ENCODE data around the gene LIX1L. TPM values are rescaled to one million over a fixed set of nuclear protein-coding genes. Genes with fewer than 3 reads are reported as not detected.

Gene LIX1L
- total and polyA plus RNA-seq, 4 experiments from 2014 or later, result 35.3 to 66.1 (median 50.1) TPM

GRCh38 chr1:145956361-145956760, 1.5 kb downstream of the LIX1L start:
- POLR2A ChIA-PET (ENCODE audit: partially characterized antibody), result interaction anchor here (1.1 to 17.4 kb wide), 7 partner anchors 13 to 98 kb away, joined by 3 to 444 read pairs (median 49); partner anchors contain the start of genes PEX11B, PIAS3, RBM8A and TXNIP
- H3K4me3 ChIP-seq (ENCODE audit: low read length in 2 of 2), result peak overlapping the region; percentile 31 to 63
- H3K27me3 ChIP-seq (ENCODE audit: insufficient read depth, low read length), result no peaks in the 10 kb centered on the region
- peak overlapping the region; percentile 89 to 99 (median 96) for H3K4me3 Mint-ChIP-seq
- H3K4me1 ChIP-seq (ENCODE audit: insufficient read depth, low read length), result peaks cover 72% of the 10 kb centered on the region
- intact Hi-C loops (cut with micrococcal nuclease), result loop anchor here (5.0 kb wide), 1 partner anchor 39 kb away; the partner anchor contains the start of gene PEX11B
- H3K27ac ChIP-seq (ENCODE audit: low read depth, low read length), result peak overlapping the region; percentile 81
- CTCF ChIA-PET (ENCODE audit: partially characterized antibody), result interaction anchor here (2.0 to 3.5 kb wide), 2 partner anchors 23 to 24 kb away, joined by 14 to 30 read pairs; no protein-coding TSS in a partner anchor
- H3K36me3 Mint-ChIP-seq, result peaks cover 10 to 19% of the 10 kb centered on the region in 2 donors
- DNase-seq, result no peak
- H3K36me3 ChIP-seq (ENCODE audit: insufficient read depth, low read length), result no peaks in the 10 kb centered on the region
- peaks cover 59 to 87% (median 72%) of the 10 kb centered on the region in 4 donors for H3K4me1 Mint-ChIP-seq
- H3K9me3 Mint-ChIP-seq, result no peaks in the 10 kb centered on the region
- no peaks in the 10 kb centered on the region for H3K27me3 Mint-ChIP-seq
- H3K27ac Mint-ChIP-seq, result peak overlapping the region; percentile 89 to 99 (median 97)
- no peaks in the 10 kb centered on the region for H3K9me3 ChIP-seq (ENCODE audit: control insufficient read depth in 1 of 2, low read length in 2 of 2)

DNA sequence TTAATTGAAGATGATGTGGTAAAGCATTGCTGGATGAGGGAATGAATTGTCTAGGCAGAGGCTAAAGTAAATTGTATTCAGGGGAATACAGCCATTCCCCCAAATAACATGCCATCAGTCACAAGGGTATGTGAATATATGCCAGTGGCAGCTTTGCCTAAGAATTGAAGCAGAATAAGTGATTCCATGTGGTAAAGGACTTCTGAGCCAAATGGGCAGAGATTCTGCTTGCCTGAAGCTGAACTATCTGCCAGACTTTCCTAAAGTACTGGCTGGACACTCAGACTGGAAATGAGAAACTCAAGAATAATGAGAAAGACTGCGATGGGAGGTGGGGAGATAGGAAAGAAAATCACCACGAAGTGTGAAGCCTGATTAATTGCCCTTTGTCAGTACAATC, 2.4 kb downstream of the LIX1L start:
- no peaks in the 10 kb centered on the region for H3K9me3 Mint-ChIP-seq
- Histone ChIP-seq H3K4me3 (ENCODE audit: low read length in 2 of 2) (no peak overlapping the region), H3K4me1 (ENCODE audit: insufficient read depth, low read length) (peaks cover 77% of the 10 kb centered on the region), H3K36me3 (ENCODE audit: insufficient read depth, low read length) (no peaks in the 10 kb centered on the region), H3K27ac (ENCODE audit: low read depth, low read length) (peak overlapping the region; percentile 81), H3K27me3 (ENCODE audit: insufficient read depth, low read length) (no peaks in the 10 kb centered on the region), H3K9me3 (ENCODE audit: control insufficient read depth in 1 of 2, low read length in 2 of 2) (no peaks in the 10 kb centered on the region)
- H3K36me3 Mint-ChIP-seq, result peaks cover 11 to 21% of the 10 kb centered on the region in 2 donors
- POLR2A ChIA-PET (ENCODE audit: partially characterized antibody), result interaction anchor here (2.4 to 17.4 kb wide), 5 partner anchors 8 to 38 kb away, joined by 19 to 444 read pairs (median 203); partner anchors contain the start of genes ANKRD34A, PEX11B, POLR3GL and RBM8A
- DNase-seq, result no peak
- CTCF ChIA-PET (ENCODE audit: partially characterized antibody), result interaction anchor here (1.3 to 2.6 kb wide), 2 partner anchors 9 to 28 kb away, joined by 6 to 8 read pairs; partner anchors contain the start of genes ANKRD34A, POLR3GL and RBM8A
- H3K27me3 Mint-ChIP-seq, result no peaks in the 10 kb centered on the region
- H3K4me1 Mint-ChIP-seq, result peaks cover 63 to 89% (median 77%) of the 10 kb centered on the region in 4 donors
- peak overlapping the region; percentile 5 to 89 (median 72) for H3K27ac Mint-ChIP-seq
- intact Hi-C loops (cut with micrococcal nuclease), result loop anchor here (5.0 kb wide), 1 partner anchor 38 kb away; the partner anchor contains the start of gene PEX11B
- H3K4me3 Mint-ChIP-seq, result peak overlapping the region; percentile 5 to 99 (median 94)

DNA sequence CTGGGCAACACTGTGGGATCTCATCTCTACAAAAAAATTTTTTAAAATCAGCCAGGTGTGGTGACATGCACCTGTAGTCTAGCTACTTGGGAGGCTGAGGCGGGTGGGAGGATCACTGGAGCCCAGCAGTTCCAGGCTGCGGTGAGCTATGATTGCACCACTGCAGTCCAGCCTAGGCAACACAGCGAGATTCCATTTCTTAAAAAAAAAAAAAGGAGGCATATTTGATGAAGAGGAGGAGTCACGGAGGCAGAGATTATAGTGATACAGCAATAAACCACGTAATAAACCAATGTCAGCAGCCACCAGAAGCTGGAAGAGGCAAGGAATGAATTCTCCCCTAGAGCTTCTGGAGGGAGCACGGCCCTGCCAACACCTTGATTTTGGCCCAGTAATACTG, 4.0 kb downstream of the LIX1L start:
- CTCF ChIA-PET (ENCODE audit: partially characterized antibody), result interaction anchor here (2.5 to 2.6 kb wide), 2 partner anchors 26 to 108 kb away, joined by 6 to 7 read pairs; partner anchors contain the start of genes NUDT17 and RBM8A
- Mint-ChIP-seq H3K9me3 (no peaks in the 10 kb centered on the region), H3K4me1 (peaks cover 61 to 88% (median 76%) of the 10 kb centered on the region in 4 donors), H3K4me3 (peak overlapping the region in 4 of 8 donors; percentile 7 to 99 (median 56)), H3K36me3 (peaks cover 19 to 29% of the 10 kb centered on the region in 2 donors), H3K27me3 (no peaks in the 10 kb centered on the region), H3K27ac (peak overlapping the region in 6 of 7 donors; percentile 14 to 89 (median 34))
- Histone ChIP-seq H3K4me1 (ENCODE audit: insufficient read depth, low read length) (peaks cover 76% of the 10 kb centered on the region), H3K9me3 (ENCODE audit: control insufficient read depth in 1 of 2, low read length in 2 of 2) (no peaks in the 10 kb centered on the region), H3K36me3 (ENCODE audit: insufficient read depth, low read length) (no peaks in the 10 kb centered on the region), H3K27me3 (ENCODE audit: insufficient read depth, low read length) (no peaks in the 10 kb centered on the region), H3K4me3 (ENCODE audit: low read length in 2 of 2) (no peak overlapping the region), H3K27ac (ENCODE audit: low read depth, low read length) (no peak overlapping the region)
- POLR2A ChIA-PET (ENCODE audit: partially characterized antibody), result interaction anchor here (2.4 to 17.4 kb wide), 3 partner anchors 10 to 40 kb away, joined by 19 to 444 read pairs (median 370); partner anchors contain the start of genes ANKRD34A, POLR3GL, RBM8A and TXNIP
- intact Hi-C loops (cut with micrococcal nuclease), result no loop called here
- no peak for DNase-seq

DNA sequence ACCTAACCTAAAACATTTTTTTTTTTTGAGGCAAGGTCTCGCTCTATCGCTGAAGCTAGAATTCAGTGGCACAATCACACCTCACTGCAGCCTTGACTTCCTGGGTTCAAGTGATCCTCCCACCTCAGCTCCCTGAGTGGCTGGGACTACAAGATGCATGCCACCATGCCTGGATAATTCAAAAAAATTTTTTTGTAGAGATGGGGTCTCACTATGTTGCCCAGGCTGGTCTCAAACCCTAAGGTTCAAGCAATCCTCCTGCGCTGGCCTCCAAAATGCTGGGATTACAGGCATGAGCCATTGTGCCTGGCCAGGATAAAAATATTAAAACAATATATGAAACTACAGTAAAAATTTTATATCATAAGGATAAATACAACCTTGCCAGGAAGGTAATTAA, 4.9 kb downstream of the LIX1L start:
- ChIA-PET CTCF (ENCODE audit: partially characterized antibody) (interaction anchor here (1.9 to 2.6 kb wide), 3 partner anchors 25 to 107 kb away, joined by 4 to 7 read pairs (median 6); partner anchors contain the start of genes NUDT17 and RBM8A), POLR2A (ENCODE audit: partially characterized antibody) (interaction anchor here (1.5 to 17.4 kb wide), 4 partner anchors 9 to 41 kb away, joined by 3 to 444 read pairs (median 187); partner anchors contain the start of genes ANKRD34A, POLR3GL, RBM8A and TXNIP)
- H3K36me3 Mint-ChIP-seq, result peaks cover 19 to 34% of the 10 kb centered on the region in 2 donors
- H3K9me3 ChIP-seq (ENCODE audit: control insufficient read depth in 1 of 2, low read length in 2 of 2), result no peaks in the 10 kb centered on the region
- H3K27me3 Mint-ChIP-seq, result no peaks in the 10 kb centered on the region
- no peak overlapping the region for H3K4me3 Mint-ChIP-seq
- DNase-seq, result no peak
- H3K27me3 ChIP-seq (ENCODE audit: insufficient read depth, low read length), result no peaks in the 10 kb centered on the region
- H3K36me3 ChIP-seq (ENCODE audit: insufficient read depth, low read length), result no peaks in the 10 kb centered on the region
- H3K4me1 Mint-ChIP-seq, result peaks cover 56 to 84% (median 70%) of the 10 kb centered on the region in 4 donors
- H3K27ac Mint-ChIP-seq, result peak overlapping the region in 1 of 7 donors; percentile 33
- H3K4me3 ChIP-seq (ENCODE audit: low read length in 2 of 2), result no peak overlapping the region
- no peaks in the 10 kb centered on the region for H3K9me3 Mint-ChIP-seq
- H3K27ac ChIP-seq (ENCODE audit: low read depth, low read length), result no peak overlapping the region
- peaks cover 76% of the 10 kb centered on the region for H3K4me1 ChIP-seq (ENCODE audit: insufficient read depth, low read length)
- intact Hi-C loops (cut with micrococcal nuclease), result no loop called here

GRCh38 chr1:145951526-145951925, 6.3 kb downstream of the LIX1L start:
- no peaks in the 10 kb centered on the region for H3K27me3 Mint-ChIP-seq
- Histone ChIP-seq H3K27me3 (ENCODE audit: insufficient read depth, low read length) (no peaks in the 10 kb centered on the region), H3K9me3 (ENCODE audit: control insufficient read depth in 1 of 2, low read length in 2 of 2) (no peaks in the 10 kb centered on the region), H3K36me3 (ENCODE audit: insufficient read depth, low read length) (peaks cover 9% of the 10 kb centered on the region), H3K27ac (ENCODE audit: low read depth, low read length) (no peak overlapping the region), H3K4me1 (ENCODE audit: insufficient read depth, low read length) (peaks cover 76% of the 10 kb centered on the region), H3K4me3 (ENCODE audit: low read length in 2 of 2) (no peak overlapping the region)
- H3K27ac Mint-ChIP-seq, result peak overlapping the region in 5 of 7 donors; percentile 3 to 71 (median 49)
- H3K4me3 Mint-ChIP-seq, result peak overlapping the region in 2 of 8 donors; percentile 15 to 32
- H3K36me3 Mint-ChIP-seq, result peaks cover 24 to 38% of the 10 kb centered on the region in 2 donors
- no peaks in the 10 kb centered on the region for H3K9me3 Mint-ChIP-seq
- POLR2A ChIA-PET (ENCODE audit: partially characterized antibody), result interaction anchor here (0.7 to 2.2 kb wide), 4 partner anchors 11 to 33 kb away, joined by 3 to 5 read pairs (median 4); partner anchors contain the start of genes ANKRD34A, PEX11B and POLR3GL
- H3K4me1 Mint-ChIP-seq, result peaks cover 59 to 83% (median 68%) of the 10 kb centered on the region in 4 donors
- CTCF ChIA-PET (ENCODE audit: partially characterized antibody), result interaction anchor here (1.9 kb wide), 1 partner anchor 60 kb away, joined by 4 read pairs; no protein-coding TSS in a partner anchor
- no peak for DNase-seq
- intact Hi-C loops (cut with micrococcal nuclease), result no loop called here

DNA sequence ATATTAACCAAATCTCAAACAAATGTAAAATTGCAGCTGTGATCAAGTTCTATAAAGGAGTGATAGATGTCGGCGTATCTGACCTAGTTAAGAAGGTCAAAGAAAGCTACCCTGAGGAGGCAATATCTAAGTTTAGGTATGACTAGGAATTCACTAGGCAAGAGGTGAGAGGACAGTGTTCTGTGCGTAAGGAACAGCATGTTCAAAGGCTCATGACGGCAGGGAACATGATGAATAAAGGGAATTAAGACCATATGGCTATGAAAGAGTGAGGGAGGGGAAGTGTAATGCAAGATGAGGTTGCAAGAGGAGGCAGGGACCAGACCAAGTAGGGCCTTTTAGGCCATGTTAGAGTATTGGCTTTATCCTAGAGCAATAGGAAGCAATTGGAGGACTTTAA, 8.6 kb downstream of the LIX1L start:
- H3K27me3 ChIP-seq (ENCODE audit: insufficient read depth, low read length), result no peaks in the 10 kb centered on the region
- CTCF ChIA-PET (ENCODE audit: partially characterized antibody), result interaction anchor here (1.1 kb wide), 1 partner anchor 8 kb away, joined by 4 read pairs; no protein-coding TSS in a partner anchor
- Mint-ChIP-seq H3K36me3 (peaks cover 26 to 50% of the 10 kb centered on the region in 2 donors), H3K27ac (peak overlapping the region; percentile 3 to 86 (median 67)), H3K4me3 (peak overlapping the region in 2 of 8 donors; percentile 6 to 17), H3K27me3 (no peaks in the 10 kb centered on the region), H3K4me1 (peaks cover 44 to 68% (median 50%) of the 10 kb centered on the region in 4 donors), H3K9me3 (no peaks in the 10 kb centered on the region)
- intact Hi-C loops (cut with micrococcal nuclease), result no loop called here
- H3K4me3 ChIP-seq (ENCODE audit: low read length in 2 of 2), result no peak overlapping the region
- H3K9me3 ChIP-seq (ENCODE audit: control insufficient read depth in 1 of 2, low read length in 2 of 2), result no peaks in the 10 kb centered on the region
- peaks cover 12% of the 10 kb centered on the region for H3K36me3 ChIP-seq (ENCODE audit: insufficient read depth, low read length)
- H3K27ac ChIP-seq (ENCODE audit: low read depth, low read length), result no peak overlapping the region
- POLR2A ChIA-PET (ENCODE audit: partially characterized antibody), result interaction anchor here (1.0 to 3.1 kb wide), 6 partner anchors 12 to 89 kb away, joined by 3 to 9 read pairs (median 5); partner anchors contain the start of genes ANKRD34A, PEX11B, POLR3GL and RBM8A
- peaks cover 53% of the 10 kb centered on the region for H3K4me1 ChIP-seq (ENCODE audit: insufficient read depth, low read length)
- no peak for DNase-seq

DNA sequence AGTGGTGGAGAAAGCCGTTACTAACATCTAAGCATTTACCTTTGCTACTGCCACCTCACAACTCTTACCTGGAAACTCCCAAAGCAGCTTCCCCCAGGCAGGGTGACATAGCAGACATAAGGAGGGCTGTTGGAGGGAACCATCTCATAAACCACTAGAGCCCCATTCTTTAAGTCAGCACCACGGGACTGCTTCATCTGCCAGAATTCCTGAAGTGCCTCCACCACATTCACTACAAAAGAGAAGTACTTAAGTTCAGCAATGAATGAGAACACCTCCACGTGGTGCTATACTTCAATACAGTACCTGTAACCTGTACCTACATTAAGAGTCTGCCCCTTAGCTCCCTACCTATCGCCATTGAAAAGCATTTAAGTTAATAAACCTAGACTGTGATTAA, 10.3 kb downstream of the LIX1L start:
- CTCF ChIA-PET (ENCODE audit: partially characterized antibody), result no interaction called here

More for the DNA sequence above, 10.3 kb downstream of the LIX1L start:
- no peak overlapping the region for H3K27ac ChIP-seq (ENCODE audit: low read depth, low read length)
- H3K9me3 ChIP-seq (ENCODE audit: control insufficient read depth in 1 of 2, low read length in 2 of 2), result no peaks in the 10 kb centered on the region
- no peaks in the 10 kb centered on the region for H3K27me3 ChIP-seq (ENCODE audit: insufficient read depth, low read length)
- H3K4me1 Mint-ChIP-seq, result peaks cover 34 to 61% (median 38%) of the 10 kb centered on the region in 4 donors
- peaks cover 23% of the 10 kb centered on the region for H3K36me3 ChIP-seq (ENCODE audit: insufficient read depth, low read length)
- no peaks in the 10 kb centered on the region for H3K27me3 Mint-ChIP-seq
- no peak overlapping the region for H3K4me3 Mint-ChIP-seq
- POLR2A ChIA-PET (ENCODE audit: partially characterized antibody), result interaction anchor here (1.1 to 3.1 kb wide), 2 partner anchors 11 to 16 kb away, joined by 4 to 9 read pairs; partner anchors contain the start of genes ANKRD34A, LIX1L and POLR3GL
- no peak for DNase-seq
- peaks cover 43% of the 10 kb centered on the region for H3K4me1 ChIP-seq (ENCODE audit: insufficient read depth, low read length)
- intact Hi-C loops (cut with micrococcal nuclease), result no loop called here
- H3K4me3 ChIP-seq (ENCODE audit: low read length in 2 of 2), result no peak overlapping the region
- no peaks in the 10 kb centered on the region for H3K9me3 Mint-ChIP-seq
- peak overlapping the region in 2 of 7 donors; percentile 46 to 55 for H3K27ac Mint-ChIP-seq
- H3K36me3 Mint-ChIP-seq, result peaks cover 34 to 63% of the 10 kb centered on the region in 2 donors

Data from CD4-positive, alpha-beta memory T cell (primary cell).